AG10803 (cell line): Measurements from ENCODE around the gene VWC2L.

Experiments
- DNase-seq: peaks from one replicate; pipeline ENCODE4 v3.0.0; 2010; ENCODE audit warnings: low read depth
- H3K4me3 ChIP-seq: 2 replicates; pipeline ENCODE4 v1.5.1; 2011; ENCODE audit warnings: mild to moderate bottlenecking, low read length, control low read depth
- CTCF ChIP-seq: conservative IDR thresholded peaks from 2 replicates; pipeline ENCODE4 v1.5.1; 2011; ENCODE audit warnings: mild to moderate bottlenecking, low read length, control low read depth, inconsistent platforms

The VWC2L gene

GRCh38 chr2:214560618-214561190, 149.8 kb downstream of the VWC2L start:
- no peak overlapping the region for H3K4me3 ChIP-seq
- DNase-seq: no peak
- no peak for TF ChIP-seq CTCF

DNA sequence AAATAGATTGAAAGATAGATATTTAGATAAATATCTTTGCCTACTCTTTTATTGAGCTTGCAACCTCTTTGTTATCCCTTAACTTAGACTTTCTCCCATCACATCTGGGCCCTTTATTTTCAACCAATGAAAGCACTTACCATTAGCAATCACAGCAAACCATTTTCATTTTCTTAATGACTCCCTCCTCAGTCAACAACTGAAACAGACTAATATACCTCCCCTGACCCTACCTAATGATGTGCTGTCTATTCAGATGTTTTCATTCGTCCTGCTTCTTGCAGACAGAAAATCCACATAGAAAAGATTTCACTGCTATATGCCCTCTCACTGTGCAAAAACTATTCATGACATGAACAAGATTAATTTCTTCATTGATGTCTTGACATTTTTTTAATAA, 154.4 kb downstream of the VWC2L start:
- DNase-seq: no peak
- no peak overlapping the region for H3K4me3 ChIP-seq
- no peak for TF ChIP-seq CTCF

DNA sequence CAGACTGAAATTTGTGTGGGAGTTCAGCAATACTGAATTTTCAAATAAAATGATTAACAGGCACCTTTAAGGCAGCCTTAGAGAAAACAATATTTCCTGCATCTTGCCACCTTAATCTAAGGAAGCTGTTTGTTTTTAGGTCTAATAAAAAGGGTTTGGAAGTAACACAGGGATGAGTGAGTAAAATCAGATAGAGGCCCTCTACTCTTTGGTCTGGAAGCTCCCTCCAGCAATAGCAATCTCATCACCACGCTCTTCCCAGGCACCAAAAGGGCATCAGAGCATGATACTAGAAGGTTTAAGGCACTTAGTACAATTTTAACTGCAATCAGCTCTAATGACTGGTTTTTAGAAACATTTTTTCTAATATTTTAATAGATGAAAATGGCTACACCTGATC, 155.6 kb downstream of the VWC2L start:
- no peak overlapping the region for H3K4me3 ChIP-seq

GRCh38 chr2:214569419-214570035, 158.7 kb downstream of the VWC2L start:
- TF ChIP-seq CTCF: no peak
- no peak overlapping the region for H3K4me3 ChIP-seq
- no peak for DNase-seq

More for the DNA sequence above, 155.6 kb downstream of the VWC2L start:
- no peak for DNase-seq
- TF ChIP-seq CTCF: no peak

DNA sequence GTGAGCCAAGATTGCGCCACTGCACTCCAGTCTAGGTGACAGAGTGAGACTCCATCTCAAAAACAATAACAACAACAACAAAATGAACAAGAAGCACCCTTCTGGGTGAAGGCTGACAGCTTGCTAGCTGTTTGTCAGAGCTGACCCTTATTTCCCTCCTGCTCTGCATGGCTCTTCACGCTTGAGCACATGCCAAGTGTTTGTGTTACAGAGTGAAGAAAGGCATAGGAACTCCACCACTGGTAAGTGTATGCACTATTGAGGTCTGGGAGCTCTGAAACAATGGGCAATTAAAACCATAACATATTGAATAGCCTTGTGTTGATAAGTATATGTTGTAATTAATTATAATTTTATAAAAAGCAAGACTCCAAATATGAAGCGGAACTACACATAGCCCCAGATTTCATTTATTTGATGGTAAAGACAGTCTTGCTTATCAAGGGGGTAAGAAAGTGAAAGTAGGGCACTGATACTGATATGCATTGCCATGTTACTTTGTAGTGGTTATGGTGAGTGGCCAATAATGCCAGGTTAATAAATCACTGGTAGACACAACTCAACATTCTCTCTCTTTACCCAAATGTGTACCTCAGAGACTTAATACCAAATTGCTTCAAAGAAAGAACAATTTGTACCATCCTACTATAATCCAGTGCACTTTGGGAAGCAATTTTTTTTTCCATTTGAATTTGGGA, 163.4 kb downstream of the VWC2L start:
- no peak for DNase-seq
- no peak for TF ChIP-seq CTCF
- no peak overlapping the region for H3K4me3 ChIP-seq

DNA sequence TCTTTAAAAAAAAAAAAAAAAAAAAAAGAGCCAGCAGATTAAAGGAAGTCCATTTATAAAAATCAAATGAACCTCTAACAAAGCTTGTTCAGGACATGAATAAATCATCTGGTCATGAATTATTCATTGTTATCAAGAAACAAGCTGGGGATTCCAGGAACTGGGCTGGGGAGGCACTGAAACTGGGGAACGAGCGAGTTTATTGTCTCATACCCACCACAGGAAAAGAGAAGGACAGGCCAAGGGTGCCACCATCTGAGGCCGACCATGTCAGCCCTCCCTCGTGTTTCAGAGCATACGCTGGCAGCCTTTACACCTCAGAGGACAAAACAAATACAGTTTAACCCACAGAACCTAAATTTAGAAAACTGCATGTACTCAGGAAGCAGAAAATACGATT, 164.2 kb downstream of the VWC2L start:
- DNase-seq: no peak
- H3K4me3 ChIP-seq: no peak overlapping the region
- no peak for TF ChIP-seq CTCF

DNA sequence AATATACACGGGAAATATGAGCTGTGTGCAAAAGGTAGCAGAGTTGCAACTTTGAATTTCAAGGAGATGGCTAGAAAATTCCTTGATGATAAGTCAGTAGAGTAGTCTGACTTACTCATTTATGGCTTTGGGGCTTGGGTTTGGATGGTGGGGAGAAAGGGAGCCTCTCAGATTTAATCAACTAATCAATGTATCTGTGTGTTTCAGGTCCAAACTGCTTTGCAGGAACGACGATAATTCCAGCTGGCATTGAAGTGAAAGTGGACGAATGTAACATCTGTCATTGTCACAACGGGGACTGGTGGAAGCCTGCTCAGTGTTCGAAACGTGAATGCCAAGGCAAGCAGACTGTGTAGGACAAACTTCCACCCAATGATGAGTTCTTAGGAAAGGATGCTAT, 164.6 kb downstream of the VWC2L start:
- no peak for DNase-seq
- TF ChIP-seq CTCF: no peak
- H3K4me3 ChIP-seq: no peak overlapping the region
